GM23338 (cell line): ENCODE data around the gene RHBDF2. TPM values are rescaled to one million over a fixed set of nuclear protein-coding genes. Genes with fewer than 3 reads are reported as not detected.

Experiments
- ATAC-seq: fragments of 200-7000 bp; cut with Tn5 transposase; 3 replicates; pipeline ENCODE4 v1.9.1; 2020
- DNase-seq: peaks from one replicate; pipeline ENCODE4 v3.0.0-alpha.2; 2015; ENCODE audit warnings: low spot score
- H2AFZ ChIP-seq: fragments of 200-600 bp; sonication (generic); 2 replicates; pipeline ENCODE4 v1.8.0; 2016; ENCODE audit warnings: antibody characterized with exemption, mild to moderate bottlenecking, moderate library complexity
- H3F3A ChIP-seq: fragments of 200-600 bp; sonication (generic); replicated peaks from 2 replicates; pipeline ENCODE4 v1.8.0; 2017; ENCODE audit warnings: antibody characterized with exemption, mixed run types, low read depth
- H3K27ac ChIP-seq: fragments of 200-600 bp; sonication (generic); 2 replicates; pipeline ENCODE4 v1.6.1; 2016; ENCODE audit warnings: low read depth
- H3K27me3 ChIP-seq: fragments of 200-600 bp; sonication (generic); 2 replicates; pipeline ENCODE4 v1.8.0; 2016; ENCODE audit warnings: mild to moderate bottlenecking, mixed run types, moderate library complexity; ENCODE audit not compliant: insufficient read depth
- H3K36me3 ChIP-seq: fragments of 200-600 bp; sonication (generic); 2 replicates; pipeline ENCODE4 v1.8.0; 2016; ENCODE audit warnings: mild to moderate bottlenecking; ENCODE audit not compliant: insufficient read depth
- H3K4me1 ChIP-seq: fragments of 200-600 bp; sonication (generic); 2 replicates; pipeline ENCODE4 v1.8.0; 2016; ENCODE audit warnings: mild to moderate bottlenecking, moderate library complexity; ENCODE audit not compliant: insufficient read depth
- H3K4me2 ChIP-seq: fragments of 200-600 bp; sonication (generic); 2 replicates; pipeline ENCODE4 v1.7.1; 2017; ENCODE audit warnings: mixed run types
- H3K4me3 ChIP-seq: fragments of 200-600 bp; sonication (generic); 2 replicates; pipeline ENCODE4 v1.6.1; 2016; ENCODE audit warnings: mixed run types
- H3K79me2 ChIP-seq: fragments of 200-600 bp; sonication (generic); replicated peaks from 2 replicates; pipeline ENCODE4 v1.8.0; 2017; ENCODE audit warnings: mild to moderate bottlenecking; ENCODE audit not compliant: insufficient read depth
- H3K9me2 ChIP-seq: fragments of 200-600 bp; sonication (generic); 2 replicates; pipeline ENCODE4 v1.8.0; 2017; ENCODE audit not compliant: insufficient read depth
- H4K20me1 ChIP-seq: fragments of 200-600 bp; sonication (generic); replicated peaks from 2 replicates; pipeline ENCODE4 v1.8.0; 2017; ENCODE audit warnings: mild to moderate bottlenecking; ENCODE audit not compliant: insufficient read depth
- H3K27ac Mint-ChIP-seq: 2 replicates; pipeline ENCODE4 v1.8.0; 2020; ENCODE audit warnings: inconsistent platforms, mild to moderate bottlenecking, moderate library complexity, mixed read lengths
- H3K27me3 Mint-ChIP-seq: 3 replicates; pipeline ENCODE4 v1.8.0; 2022; ENCODE audit warnings: low read depth, mild to moderate bottlenecking, moderate library complexity, mixed read lengths, inconsistent platforms; ENCODE audit not compliant: insufficient read depth, poor library complexity
- H3K36me3 Mint-ChIP-seq: 3 replicates; pipeline ENCODE4 v1.8.0; 2021; ENCODE audit warnings: low read depth, mild to moderate bottlenecking, inconsistent platforms, moderate library complexity, mixed read lengths
- H3K4me1 Mint-ChIP-seq: 3 replicates; pipeline ENCODE4 v1.8.0; 2020; ENCODE audit warnings: mild to moderate bottlenecking, inconsistent platforms, mixed read lengths
- H3K4me3 Mint-ChIP-seq: 3 replicates; pipeline ENCODE4 v1.8.0; 2021; ENCODE audit warnings: moderate library complexity, mild to moderate bottlenecking, inconsistent platforms, mixed read lengths
- H3K9me3 Mint-ChIP-seq: 3 replicates; pipeline ENCODE4 v1.8.0; 2020; ENCODE audit warnings: moderate library complexity, mild to moderate bottlenecking, inconsistent platforms, mixed read lengths
- CREB1 ChIP-seq: fragments of 250-450 bp; sonication (Bioruptor Pico); IDR thresholded peaks from 2 replicates; pipeline ENCODE4 v1.5.0; 2020; ENCODE audit warnings: low read depth, mild to moderate bottlenecking, moderate library complexity
- CTCF ChIP-seq, 2 experiments: fragments of 200-600 bp in 1 of 2; sonication (generic) in 1 of 2; conservative IDR thresholded peaks; 2 replicates each; pipeline versions ENCODE4 v1.5.1 to v1.6.1; 2016 to 2017; ENCODE audit warnings: antibody characterized with exemption in 2 of 2, low read depth in 2 of 2, mild to moderate bottlenecking in 2 of 2, moderate library complexity in 1 of 2
- ETS1 ChIP-seq: IDR thresholded peaks from 2 replicates; pipeline ENCODE4 v1.6.1; 2016; ENCODE audit warnings: antibody characterized with exemption
- EZH2 ChIP-seq: fragments of 200-600 bp; sonication (generic); IDR thresholded peaks from one replicate; pipeline ENCODE4 v1.8.0; 2017; ENCODE audit warnings: antibody characterized with exemption, mild to moderate bottlenecking, low read depth; ENCODE audit not compliant: unreplicated experiment
- EZH2phosphoT487 ChIP-seq: fragments of 200-600 bp; sonication (generic); IDR thresholded peaks from one replicate; pipeline ENCODE4 v1.8.1; 2018; ENCODE audit warnings: antibody characterized with exemption; ENCODE audit not compliant: unreplicated experiment
- JUNB ChIP-seq: IDR thresholded peaks from one replicate; pipeline ENCODE4 v1.6.1; 2016; ENCODE audit warnings: antibody characterized with exemption; ENCODE audit not compliant: unreplicated experiment
- NANOG ChIP-seq: IDR thresholded peaks from 2 replicates; pipeline ENCODE4 v1.6.1; 2016; ENCODE audit warnings: antibody characterized with exemption, borderline replicate concordance
- POLR2AphosphoS5 ChIP-seq: IDR thresholded peaks from 2 replicates; pipeline ENCODE4 v1.6.1; 2016; ENCODE audit warnings: antibody characterized with exemption, low read depth
- REST ChIP-seq: IDR thresholded peaks from one replicate; pipeline ENCODE4 v1.6.1; 2018; ENCODE audit warnings: antibody characterized with exemption; ENCODE audit not compliant: unreplicated experiment
- STAT1 ChIP-seq: IDR thresholded peaks from one replicate; pipeline ENCODE4 v1.6.1; 2016; ENCODE audit warnings: antibody characterized with exemption; ENCODE audit not compliant: unreplicated experiment
- ZNF114 ChIP-seq: fragments of 250-450 bp; sonication (Bioruptor Pico); IDR thresholded peaks from 2 replicates; pipeline ENCODE4 v1.5.0; 2020; ENCODE audit warnings: mild to moderate bottlenecking, moderate library complexity
- ZNF331 ChIP-seq: fragments of 250-450 bp; sonication (Bioruptor Pico); IDR thresholded peaks from 2 replicates; pipeline ENCODE4 v1.5.0; 2020; ENCODE audit warnings: low read depth, mild to moderate bottlenecking, moderate library complexity
- ZNF462 ChIP-seq: fragments of 250-450 bp; sonication (Bioruptor Pico); IDR thresholded peaks from 2 replicates; pipeline ENCODE4 v1.5.0; 2020; ENCODE audit warnings: mild to moderate bottlenecking, moderate library complexity
- polyA plus RNA-seq: library from polyadenylated mRNA; unstranded; fragments of >200 nt; fragmentation: Nextera tagmentation; extraction: Ambion mirVana; gene quantifications from 2 replicates; pipeline ENCODE4 v1.2.1, GENCODE V29; 2016
- total RNA-seq: library from RNA; depleted of rRNA; stranded (reverse); fragments of >200 nt; shearing (Covaris generic); gene quantifications from 2 replicates; pipeline ENCODE4 v1.2.3, GENCODE V29; 2014

Gene RHBDF2
- total and polyA plus RNA-seq, 2 experiments from 2014 or later = 9.4 to 29.5 TPM

GRCh38 chr17:76431509-76431908 lies 69.7 kb downstream of the RHBDF2 start:
- no peaks in the 10 kb centered on the region for H3K27me3 ChIP-seq
- peaks cover 100% of the 10 kb centered on the region for H3K79me2 ChIP-seq
- TF ChIP-seq STAT1 (no peak), CTCF (conservative IDR thresholded peaks at IDR 0.05; ENCODE audit: low read depth in 2 of 2) (no peak), EZH2 (no peak), JUNB (no peak), ETS1 (no peak), ZNF331 (CRISPR knock-in tag) (no peak), ZNF462 (CRISPR knock-in tag) (no peak), ZNF114 (no peak), EZH2phosphoT487 (no peak), CREB1 (CRISPR knock-in tag) (no peak), POLR2AphosphoS5 (no peak), REST (no peak), NANOG (no peak)
- H3K36me3 Mint-ChIP-seq = peaks cover 4% of the 10 kb centered on the region; the same call in 2 of the 3 replicates
- H4K20me1 ChIP-seq = peaks cover 63% of the 10 kb centered on the region
- peaks cover 2% of the 10 kb centered on the region for H3K27me3 Mint-ChIP-seq
- peaks cover 61% of the 10 kb centered on the region for H3K4me1 ChIP-seq
- H3K4me3 ChIP-seq = no peak overlapping the region
- H3K4me2 ChIP-seq = peak overlapping the region; percentile 51
- no peaks in the 10 kb centered on the region for H3F3A ChIP-seq
- no peak overlapping the region for H3K4me3 Mint-ChIP-seq
- no peak overlapping the region for H2AFZ ChIP-seq
- no peaks in the 10 kb centered on the region; the same call in 2 of the 3 replicates for H3K9me3 Mint-ChIP-seq
- peak; percentile 52 for ATAC-seq
- peak overlapping the region; percentile 53; the same call in 1 of the 2 replicates for H3K27ac ChIP-seq
- no peak overlapping the region for H3K27ac Mint-ChIP-seq
- no peaks in the 10 kb centered on the region for H3K9me2 ChIP-seq
- H3K4me1 Mint-ChIP-seq = peaks cover 67% of the 10 kb centered on the region
- no peak for DNase-seq
- no peaks in the 10 kb centered on the region for H3K36me3 ChIP-seq
